Transverse colon (tissue), 4 donors: ENCODE measurements around the gene MET. TPM values are rescaled to one million over a fixed set of nuclear protein-coding genes. Genes with fewer than 3 reads are reported as not detected.
A peak's percentile ranks its signal among the peaks of the same experiment; 100 is the strongest.

Source experiments
- DNase-seq: peaks from one replicate; pipeline ENCODE4 v3.0.0-alpha.2; 2019
- H3K27ac ChIP-seq, 4 donors: fragments of 200-600 bp; sonication (generic); 2 replicates each; pipeline ENCODE4 v1.5.1; 2016 to 2018; ENCODE audit warnings: inconsistent platforms in 4 of 4
- H3K27me3 ChIP-seq: fragments of 200-600 bp; sonication (generic); 2 replicates; pipeline ENCODE4 v1.5.1; 2017; ENCODE audit warnings: inconsistent platforms
- H3K36me3 ChIP-seq, 4 donors: fragments of 200-600 bp; sonication (generic); 2 replicates each; pipeline ENCODE4 v1.5.1; 2017 to 2019; ENCODE audit warnings: inconsistent platforms in 4 of 4
- H3K4me1 ChIP-seq, 4 donors: fragments of 200-600 bp; sonication (generic); 2 replicates each; pipeline ENCODE4 v1.5.1; 2017 to 2020; ENCODE audit warnings: inconsistent platforms in 4 of 4
- H3K4me3 ChIP-seq, 4 donors: fragments of 200-600 bp; sonication (generic); 1 replicate in 1 of 4; 2 replicates in 3 of 4; pipeline versions ENCODE4 v1.5.1 to v1.6.1; 2017 to 2019; ENCODE audit warnings: inconsistent platforms in 4 of 4
- H3K9me3 ChIP-seq, 2 donors: fragments of 200-600 bp; sonication (generic); 2 replicates each; pipeline ENCODE4 v1.5.1; 2017 to 2019; ENCODE audit warnings: inconsistent platforms in 2 of 2
- EP300 ChIP-seq: sonication (generic); formaldehyde crosslinking; IDR thresholded peaks from one replicate; pipeline ENCODE4 v1.6.1; 2017; ENCODE audit warnings: antibody characterized with exemption, low read depth
- POLR2A ChIP-seq: fragments of 450-650 bp; IDR thresholded peaks from one replicate; pipeline ENCODE4 v1.6.1; 2016; ENCODE audit warnings: antibody characterized with exemption, mild to moderate bottlenecking, moderate library complexity
- POLR2AphosphoS5 ChIP-seq, 3 donors: sonication (generic); formaldehyde crosslinking; IDR thresholded peaks; one replicate each; pipeline ENCODE4 v1.6.1; 2016; ENCODE audit warnings: antibody characterized with exemption in 3 of 3
- WGBS, 2 donors: methylation state at CpG; one replicate each; pipeline ENCODE4 v1.1.5; 2018; ENCODE audit warnings: low coverage in 1 of 2; 5-methylcytosine and 5-hydroxymethylcytosine counted together
- in situ Hi-C, 4 donors: fragments of 200-750 bp; cut with MboI; loops; one replicate each; pipeline versions ENCODE4 v1.15.0 to v1.15.1; 2017; ENCODE audit warnings: low sequenced_read_pairs in 3 of 4, low pct_ligation_motif_present in 1 of 4, low pct_unique_long_range_greater_than_20kb in 1 of 4
- intact Hi-C: fragments of 100-400 bp; cut with DNase I; formaldehyde crosslinking; loops from one replicate; pipeline ENCODE4 v1.15.1; 2023; ENCODE audit warnings: low total_unique reads
- total RNA-seq, 4 donors: library from RNA; depleted of rRNA; stranded (reverse); fragments of >200 nt; gene quantifications; one replicate each; pipeline ENCODE4 v1.1.0, GENCODE V29; 2016
- TF ChIP-seq, protein P1 (sequence below), 5 experiments: fragments of 200-600 bp in 3 of 5; fragments of 450-650 bp in 2 of 5; sonication (generic) in 3 of 5; IDR thresholded peaks; 1 replicate in 2 of 5; 2 replicates in 3 of 5; pipeline ENCODE4 v1.5.1; 2016 to 2017; ENCODE audit warnings: antibody characterized with exemption in 5 of 5, inconsistent platforms in 3 of 5, mild to moderate bottlenecking in 2 of 5, moderate library complexity in 1 of 5

The MET gene
- total RNA-seq, 4 donors from 2014 or later: 6.4 to 35.5 (median 20.3) TPM

DNA sequence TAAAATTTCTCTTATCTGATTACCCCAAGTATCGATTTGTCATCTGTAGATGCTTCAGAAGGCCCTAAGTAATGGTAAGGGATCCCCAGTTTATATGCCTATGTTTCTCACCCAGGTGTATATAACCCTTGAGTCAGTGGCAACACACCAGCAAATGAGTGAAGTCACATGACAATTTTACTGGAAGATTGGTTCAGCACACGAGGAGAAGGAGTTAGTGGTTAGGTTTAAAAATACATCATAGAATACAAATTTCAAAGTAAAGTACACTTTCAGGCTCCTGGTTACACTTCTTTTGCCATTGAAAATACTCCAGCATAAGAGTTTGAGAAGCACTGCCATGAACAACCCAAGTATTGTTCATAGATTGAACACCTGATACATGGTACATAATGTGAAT lies 160.7 kb downstream of the MET start:
- no peak for DNase-seq
- in situ Hi-C loops (no loop called here), intact Hi-C loops (no loop called here)
- no peaks in the 10 kb centered on the region for H3K27me3 ChIP-seq
- no peak overlapping the region for H3K27ac ChIP-seq
- 55 to 69% methylated on average over 2 of the region's 2 CpGs for WGBS, 2 donors
- no peak overlapping the region for H3K4me3 ChIP-seq
- peaks cover 0 to 13% (median 2%) of the 10 kb centered on the region in 4 donors for H3K4me1 ChIP-seq
- TF ChIP-seq EP300 (no peak), POLR2A (no peak), POLR2AphosphoS5 (IDR thresholded peaks at IDR 0.05) (no peak)
- TF ChIP-seq, protein P1, sequence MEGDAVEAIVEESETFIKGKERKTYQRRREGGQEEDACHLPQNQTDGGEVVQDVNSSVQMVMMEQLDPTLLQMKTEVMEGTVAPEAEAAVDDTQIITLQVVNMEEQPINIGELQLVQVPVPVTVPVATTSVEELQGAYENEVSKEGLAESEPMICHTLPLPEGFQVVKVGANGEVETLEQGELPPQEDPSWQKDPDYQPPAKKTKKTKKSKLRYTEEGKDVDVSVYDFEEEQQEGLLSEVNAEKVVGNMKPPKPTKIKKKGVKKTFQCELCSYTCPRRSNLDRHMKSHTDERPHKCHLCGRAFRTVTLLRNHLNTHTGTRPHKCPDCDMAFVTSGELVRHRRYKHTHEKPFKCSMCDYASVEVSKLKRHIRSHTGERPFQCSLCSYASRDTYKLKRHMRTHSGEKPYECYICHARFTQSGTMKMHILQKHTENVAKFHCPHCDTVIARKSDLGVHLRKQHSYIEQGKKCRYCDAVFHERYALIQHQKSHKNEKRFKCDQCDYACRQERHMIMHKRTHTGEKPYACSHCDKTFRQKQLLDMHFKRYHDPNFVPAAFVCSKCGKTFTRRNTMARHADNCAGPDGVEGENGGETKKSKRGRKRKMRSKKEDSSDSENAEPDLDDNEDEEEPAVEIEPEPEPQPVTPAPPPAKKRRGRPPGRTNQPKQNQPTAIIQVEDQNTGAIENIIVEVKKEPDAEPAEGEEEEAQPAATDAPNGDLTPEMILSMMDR (IDR thresholded peaks at IDR 0.05): no peak
- H3K9me3 ChIP-seq: no peaks in the 10 kb centered on the region
- H3K36me3 ChIP-seq: no peaks in the 10 kb centered on the region

DNA sequence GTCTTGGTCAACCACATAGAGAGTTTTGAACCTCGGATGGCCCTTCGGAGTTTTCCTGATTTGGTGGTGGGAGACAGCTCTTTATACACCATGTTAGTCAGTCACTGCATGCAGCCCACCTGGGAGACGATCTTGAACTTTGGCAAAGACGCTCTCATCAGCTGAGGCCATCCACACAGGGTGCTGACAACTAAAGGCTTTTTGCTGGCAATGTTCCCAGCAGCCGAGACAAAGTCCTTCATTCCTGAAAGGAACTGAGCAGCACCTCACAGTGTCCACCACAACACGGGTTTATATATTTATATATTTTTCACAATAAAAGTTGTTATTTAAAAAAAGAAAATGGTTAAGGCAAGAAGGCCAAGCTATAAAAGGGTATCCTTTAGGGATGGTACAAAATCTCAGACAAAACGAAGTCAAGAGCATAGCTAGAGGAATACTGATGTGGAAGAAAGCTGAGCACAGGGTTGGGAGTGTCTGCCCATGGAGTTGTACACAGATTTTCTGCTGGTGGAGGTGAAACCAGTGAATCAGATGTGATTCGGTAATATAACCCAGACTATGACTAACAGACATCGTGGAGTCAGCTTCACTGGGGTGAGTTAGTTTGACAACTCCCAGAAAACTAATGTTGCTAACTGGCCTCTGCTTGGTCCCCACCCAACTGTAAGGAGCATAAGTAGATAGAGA lies 163.0 kb downstream of the MET start:
- TF ChIP-seq POLR2AphosphoS5 (IDR thresholded peaks at IDR 0.05): peak in 1 of 3 donors; percentile 14
- TF ChIP-seq, protein P1 (IDR thresholded peaks at IDR 0.05): no peak
- DNase-seq: peak; percentile 67
- Histone ChIP-seq H3K4me3 (no peak overlapping the region), H3K27me3 (no peaks in the 10 kb centered on the region), H3K36me3 (no peaks in the 10 kb centered on the region), H3K27ac (peak overlapping the region in 2 of 4 donors; percentile 11 to 12), H3K4me1 (peaks cover 0 to 8% (median 2%) of the 10 kb centered on the region in 4 donors), H3K9me3 (no peaks in the 10 kb centered on the region)
- in situ Hi-C loops (no loop called here), intact Hi-C loops (no loop called here)
- 58 to 59% methylated on average over 3 to 9 of the region's 9 CpGs for WGBS, 2 donors

DNA sequence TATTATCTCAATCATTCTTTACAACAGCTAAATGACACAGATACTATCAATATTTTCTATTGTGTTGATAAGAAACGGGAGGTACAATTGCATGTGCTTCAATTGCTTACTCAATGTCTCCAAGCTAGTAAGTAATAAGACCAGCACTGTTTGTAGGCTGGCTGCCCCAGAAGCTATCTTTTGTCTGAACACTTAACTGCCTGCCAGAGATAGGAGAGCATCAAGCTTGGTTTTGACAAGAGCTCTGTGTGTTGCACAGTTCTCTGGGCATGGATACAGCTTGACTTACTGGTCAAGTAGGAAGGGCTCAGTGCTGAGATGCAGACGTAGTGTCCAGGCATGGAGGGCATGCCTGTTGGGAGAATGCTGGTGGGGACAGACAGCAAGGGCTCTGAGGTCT lies 164.1 kb downstream of the MET start:
- no peaks in the 10 kb centered on the region for H3K9me3 ChIP-seq
- no peak for TF ChIP-seq EP300
- no peak for DNase-seq
- H3K4me3 ChIP-seq: no peak overlapping the region
- intact Hi-C loops: no loop called here
- WGBS, 2 donors: 69 to 76% methylated on average over 2 of the region's 2 CpGs
- H3K36me3 ChIP-seq: no peaks in the 10 kb centered on the region
- H3K27me3 ChIP-seq: no peaks in the 10 kb centered on the region
- in situ Hi-C loops: no loop called here
- H3K27ac ChIP-seq: no peak overlapping the region
- H3K4me1 ChIP-seq: peaks cover 0 to 8% (median 2%) of the 10 kb centered on the region in 4 donors

DNA sequence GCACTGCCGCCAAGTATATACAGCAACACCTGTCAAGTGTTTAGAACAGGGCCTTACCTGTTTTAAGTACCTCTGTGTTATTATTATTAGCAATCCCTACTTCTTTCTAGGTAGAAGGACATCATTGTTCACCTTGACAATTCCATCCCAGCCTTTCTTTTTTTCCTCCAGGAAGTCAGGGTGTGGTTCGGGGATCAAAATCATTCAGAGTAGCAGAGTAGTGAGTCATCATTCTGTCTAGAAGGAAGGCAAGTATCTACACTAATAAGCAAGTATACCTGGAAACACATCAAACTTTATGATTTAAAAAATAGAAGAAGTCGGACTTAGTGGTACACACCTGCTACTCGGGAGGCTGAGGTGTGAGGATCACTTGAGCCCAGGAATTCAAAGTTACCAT lies 164.9 kb downstream of the MET start:
- 77 to 80% methylated on average over 4 of the region's 4 CpGs for WGBS, 2 donors
- H3K36me3 ChIP-seq: no peaks in the 10 kb centered on the region
- no peak for DNase-seq
- TF ChIP-seq POLR2A (no peak), POLR2AphosphoS5 (IDR thresholded peaks at IDR 0.05) (no peak), EP300 (no peak)
- TF ChIP-seq, protein P1 (IDR thresholded peaks at IDR 0.05): no peak
- in situ Hi-C loops (no loop called here), intact Hi-C loops (no loop called here)
- H3K27me3 ChIP-seq: no peaks in the 10 kb centered on the region
- no peaks in the 10 kb centered on the region for H3K9me3 ChIP-seq
- no peak overlapping the region for H3K4me3 ChIP-seq
- H3K27ac ChIP-seq: no peak overlapping the region
- H3K4me1 ChIP-seq: peaks cover 0 to 8% (median 2%) of the 10 kb centered on the region in 4 donors

DNA sequence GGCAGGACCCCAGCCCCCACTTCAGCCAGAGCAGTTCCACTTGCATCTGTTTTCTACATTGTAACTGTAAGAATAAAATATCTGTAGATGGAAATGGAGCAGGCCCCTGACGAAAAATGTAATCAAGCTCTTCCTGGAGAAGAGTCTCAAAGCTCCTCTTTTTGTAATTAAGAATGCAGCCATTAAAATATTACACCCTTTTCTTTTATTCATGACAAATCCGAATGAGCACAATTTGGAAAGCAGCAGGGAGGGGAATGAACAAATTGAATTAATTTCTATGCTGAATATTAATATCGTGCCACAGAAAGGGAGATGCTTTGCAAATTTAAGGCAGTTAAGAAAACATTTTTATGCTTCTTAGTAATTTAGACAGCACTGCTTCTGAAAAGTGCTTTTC lies 165.6 kb downstream of the MET start:
- intact Hi-C loops (no loop called here), in situ Hi-C loops (no loop called here)
- Histone ChIP-seq H3K27ac (no peak overlapping the region), H3K27me3 (no peaks in the 10 kb centered on the region), H3K36me3 (no peaks in the 10 kb centered on the region), H3K9me3 (no peaks in the 10 kb centered on the region), H3K4me1 (peaks cover 0 to 8% (median 2%) of the 10 kb centered on the region in 4 donors), H3K4me3 (no peak overlapping the region)
- 82 to 91% methylated on average over 3 of the region's 3 CpGs for WGBS, 2 donors
- DNase-seq: no peak
- TF ChIP-seq POLR2AphosphoS5 (IDR thresholded peaks at IDR 0.05) (no peak), EP300 (no peak), POLR2A (no peak)
- TF ChIP-seq, protein P1 (IDR thresholded peaks at IDR 0.05): no peak
